Stomach (tissue), 4 donors: ENCODE data around the gene EML5.

ENCODE experiments used
- EP300 ChIP-seq: sonication (generic); formaldehyde crosslinking; IDR thresholded peaks from one replicate; pipeline ENCODE4 v1.6.1; 2017; ENCODE audit warnings: antibody characterized with exemption
- POLR2A ChIP-seq, 4 donors: fragments of 450-650 bp; IDR thresholded peaks; one replicate each; pipeline ENCODE4 v1.6.1; 2016; ENCODE audit warnings: antibody characterized with exemption in 4 of 4, control low read depth in 2 of 4, mild to moderate bottlenecking in 1 of 4, moderate library complexity in 1 of 4
- POLR2AphosphoS5 ChIP-seq, 3 donors: sonication (generic); formaldehyde crosslinking; IDR thresholded peaks; one replicate each; pipeline ENCODE4 v1.6.1; 2016; ENCODE audit warnings: antibody characterized with exemption in 3 of 3
- TF ChIP-seq, protein P1 (sequence below), 7 experiments: fragments of 450-650 bp in 4 of 7; fragments of 200-600 bp in 3 of 7; sonication (generic) in 3 of 7; IDR thresholded peaks; one replicate each; pipeline ENCODE4 v1.5.1; 2016 to 2019; ENCODE audit warnings: antibody characterized with exemption in 7 of 7, control low read depth in 2 of 7, mild to moderate bottlenecking in 1 of 7

DNA sequence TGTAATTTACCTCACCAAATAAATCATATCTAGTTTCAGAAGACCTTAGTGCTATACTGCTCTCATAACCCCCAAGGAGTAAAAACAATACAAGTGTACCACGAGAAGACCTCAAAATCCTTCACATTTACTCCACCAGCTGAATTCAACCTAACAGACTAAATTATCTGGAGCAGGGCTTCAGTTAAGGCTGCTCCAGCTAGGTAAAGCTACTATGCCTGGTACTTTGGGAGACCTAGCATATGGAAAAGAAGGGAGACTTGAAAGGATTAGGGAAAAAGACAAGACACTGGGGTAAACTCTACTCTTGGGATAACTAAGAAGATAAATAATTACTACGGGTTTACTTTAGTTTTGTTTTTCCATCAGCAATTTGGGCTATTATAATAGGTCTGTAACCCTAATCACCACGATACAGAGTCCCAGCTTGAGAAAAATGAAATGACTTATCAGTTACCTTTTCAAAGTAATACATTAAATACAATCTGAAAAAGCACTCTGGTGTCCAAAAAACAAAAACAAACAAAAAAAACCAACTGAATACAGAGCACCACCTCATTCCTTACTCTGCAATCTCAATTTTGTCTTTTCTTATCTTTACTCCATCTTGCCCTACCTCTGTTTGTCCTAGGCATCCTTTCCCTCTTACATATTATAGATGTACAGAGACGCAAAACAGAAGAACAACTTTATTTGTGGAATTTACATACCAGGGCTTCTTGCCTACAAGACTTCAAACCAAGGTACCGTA, 2.1 kb downstream of the EML5 start:
- no peak for TF ChIP-seq POLR2A (IDR thresholded peaks at IDR 0.05)
- no peak for TF ChIP-seq POLR2AphosphoS5 (IDR thresholded peaks at IDR 0.05)
- TF ChIP-seq EP300 = no peak
- TF ChIP-seq, protein P1, sequence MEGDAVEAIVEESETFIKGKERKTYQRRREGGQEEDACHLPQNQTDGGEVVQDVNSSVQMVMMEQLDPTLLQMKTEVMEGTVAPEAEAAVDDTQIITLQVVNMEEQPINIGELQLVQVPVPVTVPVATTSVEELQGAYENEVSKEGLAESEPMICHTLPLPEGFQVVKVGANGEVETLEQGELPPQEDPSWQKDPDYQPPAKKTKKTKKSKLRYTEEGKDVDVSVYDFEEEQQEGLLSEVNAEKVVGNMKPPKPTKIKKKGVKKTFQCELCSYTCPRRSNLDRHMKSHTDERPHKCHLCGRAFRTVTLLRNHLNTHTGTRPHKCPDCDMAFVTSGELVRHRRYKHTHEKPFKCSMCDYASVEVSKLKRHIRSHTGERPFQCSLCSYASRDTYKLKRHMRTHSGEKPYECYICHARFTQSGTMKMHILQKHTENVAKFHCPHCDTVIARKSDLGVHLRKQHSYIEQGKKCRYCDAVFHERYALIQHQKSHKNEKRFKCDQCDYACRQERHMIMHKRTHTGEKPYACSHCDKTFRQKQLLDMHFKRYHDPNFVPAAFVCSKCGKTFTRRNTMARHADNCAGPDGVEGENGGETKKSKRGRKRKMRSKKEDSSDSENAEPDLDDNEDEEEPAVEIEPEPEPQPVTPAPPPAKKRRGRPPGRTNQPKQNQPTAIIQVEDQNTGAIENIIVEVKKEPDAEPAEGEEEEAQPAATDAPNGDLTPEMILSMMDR (IDR thresholded peaks at IDR 0.05) = no peak
